IPS DF 19.7 (cell line): ENCODE measurements around the gene VSIR.

Experiments
- DNase-seq: peaks from one replicate; pipeline ENCODE4 v3.0.0-alpha.2; 2013; ENCODE audit warnings: low read depth, low spot score

The VSIR gene

DNA sequence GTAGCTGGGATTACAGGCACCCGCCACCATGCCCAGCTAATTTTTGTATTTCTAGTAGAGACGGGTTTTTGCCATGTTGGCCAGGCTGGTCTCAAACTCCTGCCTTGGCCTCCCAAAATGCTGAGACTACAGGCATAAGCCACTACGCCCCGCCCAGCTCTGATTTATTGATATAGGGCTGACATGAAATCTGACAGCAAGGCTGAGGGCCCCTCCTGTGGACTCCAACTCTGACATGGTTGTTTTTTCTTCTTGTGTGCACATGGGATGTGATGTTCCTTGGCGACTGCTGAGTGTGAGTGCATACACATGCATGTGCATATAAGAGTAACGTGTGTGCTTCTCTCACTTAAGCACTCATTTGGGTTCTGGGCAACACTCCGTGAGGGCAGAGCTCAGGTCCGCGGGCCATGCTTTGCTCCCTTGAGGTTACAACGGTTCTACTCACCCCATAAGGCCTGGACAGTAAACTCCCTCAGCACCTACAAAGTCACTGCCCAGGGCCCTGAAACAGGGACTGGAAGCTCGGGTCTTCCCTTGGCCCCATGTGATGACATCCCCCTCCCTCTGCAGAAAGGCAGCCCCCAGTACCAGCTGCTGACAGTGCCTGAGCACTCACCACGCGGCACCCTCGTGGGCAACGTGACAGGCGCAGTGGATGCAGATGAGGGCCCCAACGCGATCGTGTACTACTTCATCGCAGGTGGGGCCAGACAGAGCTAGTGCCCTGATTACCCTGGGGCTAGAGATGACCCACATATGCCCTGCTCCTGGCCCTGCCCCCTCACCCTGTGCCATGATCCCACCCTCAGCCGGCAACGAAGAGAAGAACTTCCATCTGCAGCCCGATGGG lies 33.6 kb upstream of the VSIR start:
- DNase-seq = no peak

DNA sequence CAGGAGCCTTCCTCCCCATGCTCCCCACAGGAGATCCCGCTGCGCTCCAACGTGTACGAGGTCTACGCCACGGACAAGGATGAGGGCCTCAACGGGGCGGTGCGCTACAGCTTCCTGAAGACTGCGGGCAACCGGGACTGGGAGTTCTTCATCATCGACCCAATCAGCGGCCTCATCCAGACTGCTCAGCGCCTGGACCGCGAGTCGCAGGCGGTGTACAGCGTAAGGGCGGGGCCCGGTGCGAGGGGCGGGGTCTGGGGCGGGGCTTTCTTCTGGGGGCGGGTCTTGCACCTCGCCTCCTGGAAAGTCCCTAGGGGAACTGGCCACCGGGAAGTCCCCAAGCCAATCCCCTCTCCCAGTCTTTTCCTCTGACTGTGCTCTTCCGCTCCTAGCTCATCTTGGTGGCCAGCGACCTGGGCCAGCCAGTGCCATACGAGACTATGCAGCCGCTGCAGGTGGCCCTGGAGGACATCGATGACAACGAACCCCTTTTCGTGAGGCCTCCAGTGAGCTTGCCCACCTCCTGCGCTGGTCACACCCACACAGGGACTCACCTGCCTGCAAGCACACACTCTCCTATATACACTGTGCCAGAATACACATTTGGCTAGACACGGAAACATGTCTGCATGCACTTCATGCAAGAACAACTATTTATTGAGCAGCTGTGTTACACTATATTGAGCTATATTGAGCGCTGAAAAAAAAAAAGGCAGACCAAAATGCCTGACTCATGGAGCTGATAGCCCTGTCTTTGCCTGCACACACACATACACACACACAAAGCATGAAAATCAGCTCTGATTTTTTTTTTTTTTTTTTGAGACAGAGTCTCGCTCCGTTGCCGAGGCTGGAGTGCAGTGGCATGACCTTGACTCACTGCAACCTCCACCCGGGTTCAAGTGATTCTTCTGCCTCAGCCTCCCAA lies 32.7 kb upstream of the VSIR start:
- no peak for DNase-seq

DNA sequence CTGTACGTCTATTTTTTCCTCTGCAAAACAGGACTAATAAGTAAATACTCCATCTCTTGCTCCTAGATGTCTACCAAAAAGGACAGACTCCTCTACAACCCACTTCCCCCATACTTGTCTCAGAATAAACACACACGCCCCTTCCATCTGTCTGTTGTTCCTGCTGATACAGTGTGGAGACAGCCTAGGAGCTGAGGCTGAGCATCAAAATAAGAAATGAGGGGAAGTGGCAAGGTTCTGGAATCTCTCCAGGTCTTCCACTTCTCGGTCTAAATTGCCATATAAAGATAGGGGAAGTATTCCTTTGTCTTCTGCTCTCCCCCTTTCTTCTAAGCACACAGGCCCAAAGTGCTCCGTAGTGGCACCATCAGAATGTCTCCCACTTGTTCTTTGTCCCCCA lies 30.8 kb upstream of the VSIR start:
- no peak for DNase-seq

DNA sequence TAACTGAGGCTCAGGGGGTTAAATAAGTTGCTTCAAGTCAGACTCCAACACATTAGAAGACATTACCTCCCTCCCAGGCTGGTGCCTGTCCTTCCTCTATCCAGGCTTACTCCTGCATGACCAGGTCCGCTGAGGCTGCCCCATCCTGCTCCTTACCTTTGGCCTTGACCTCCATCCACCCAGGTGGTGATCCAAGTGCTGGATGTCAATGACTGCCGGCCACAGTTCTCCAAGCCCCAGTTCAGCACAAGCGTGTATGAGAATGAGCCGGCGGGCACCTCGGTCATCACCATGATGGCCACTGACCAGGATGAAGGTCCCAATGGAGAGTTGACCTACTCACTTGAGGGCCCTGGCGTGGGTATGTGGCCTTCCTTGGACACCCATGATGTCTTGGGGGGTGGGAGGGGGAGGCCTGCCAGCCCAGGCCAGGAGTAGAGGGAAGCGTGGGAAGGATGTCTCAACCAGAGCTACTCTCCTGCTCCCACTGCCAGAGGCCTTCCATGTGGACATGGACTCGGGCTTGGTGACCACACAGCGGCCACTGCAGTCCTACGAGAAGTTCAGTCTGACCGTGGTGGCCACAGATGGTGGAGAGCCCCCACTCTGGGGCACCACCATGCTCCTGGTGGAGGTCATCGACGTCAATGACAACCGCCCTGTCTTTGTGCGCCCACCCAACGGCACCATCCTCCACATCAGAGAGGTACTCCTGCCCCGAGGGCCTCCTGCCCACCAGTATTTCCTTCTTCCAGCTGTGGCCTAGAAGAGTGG lies 29.6 kb upstream of the VSIR start:
- no peak for DNase-seq

DNA sequence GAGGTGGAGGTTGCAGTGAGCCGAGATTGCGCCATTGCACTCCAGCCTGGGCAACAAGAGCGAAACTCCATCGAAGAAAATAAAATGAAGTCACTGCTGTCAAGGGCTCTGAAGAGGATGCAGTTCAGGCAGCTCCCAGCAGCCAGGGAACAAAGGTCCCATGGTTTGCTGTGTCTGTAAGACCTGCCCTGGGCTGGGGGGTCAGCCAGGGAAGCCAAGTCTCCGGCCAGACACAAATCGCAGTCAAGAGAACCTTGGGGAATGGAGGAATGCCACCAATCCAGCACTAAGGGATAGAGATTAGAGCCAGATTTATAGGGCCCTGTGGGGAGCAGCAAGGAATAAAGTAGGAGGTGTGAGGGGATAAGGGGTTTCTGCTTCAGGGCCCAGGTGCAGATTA lies 28.9 kb upstream of the VSIR start:
- no peak for DNase-seq

DNA sequence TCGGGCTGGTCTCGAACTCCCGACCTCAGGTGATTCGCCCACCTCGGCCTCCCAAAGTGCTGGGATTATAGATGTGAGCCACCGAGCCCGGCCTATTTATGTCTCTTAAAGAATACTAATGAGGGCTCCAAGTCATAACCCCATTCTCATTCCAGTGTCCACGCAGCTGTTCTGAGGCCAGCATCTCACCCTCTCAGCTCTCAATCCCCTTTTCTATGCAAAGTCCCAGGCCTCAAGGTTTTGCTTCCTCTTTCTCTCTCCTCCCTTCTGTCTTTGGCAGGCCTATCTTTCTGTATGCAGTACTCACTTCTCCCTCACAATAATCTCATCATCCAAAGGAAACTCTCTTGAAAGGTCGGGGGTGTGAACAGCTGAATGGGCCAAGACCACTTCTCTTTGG lies 28.0 kb upstream of the VSIR start:
- no peak for DNase-seq

DNA sequence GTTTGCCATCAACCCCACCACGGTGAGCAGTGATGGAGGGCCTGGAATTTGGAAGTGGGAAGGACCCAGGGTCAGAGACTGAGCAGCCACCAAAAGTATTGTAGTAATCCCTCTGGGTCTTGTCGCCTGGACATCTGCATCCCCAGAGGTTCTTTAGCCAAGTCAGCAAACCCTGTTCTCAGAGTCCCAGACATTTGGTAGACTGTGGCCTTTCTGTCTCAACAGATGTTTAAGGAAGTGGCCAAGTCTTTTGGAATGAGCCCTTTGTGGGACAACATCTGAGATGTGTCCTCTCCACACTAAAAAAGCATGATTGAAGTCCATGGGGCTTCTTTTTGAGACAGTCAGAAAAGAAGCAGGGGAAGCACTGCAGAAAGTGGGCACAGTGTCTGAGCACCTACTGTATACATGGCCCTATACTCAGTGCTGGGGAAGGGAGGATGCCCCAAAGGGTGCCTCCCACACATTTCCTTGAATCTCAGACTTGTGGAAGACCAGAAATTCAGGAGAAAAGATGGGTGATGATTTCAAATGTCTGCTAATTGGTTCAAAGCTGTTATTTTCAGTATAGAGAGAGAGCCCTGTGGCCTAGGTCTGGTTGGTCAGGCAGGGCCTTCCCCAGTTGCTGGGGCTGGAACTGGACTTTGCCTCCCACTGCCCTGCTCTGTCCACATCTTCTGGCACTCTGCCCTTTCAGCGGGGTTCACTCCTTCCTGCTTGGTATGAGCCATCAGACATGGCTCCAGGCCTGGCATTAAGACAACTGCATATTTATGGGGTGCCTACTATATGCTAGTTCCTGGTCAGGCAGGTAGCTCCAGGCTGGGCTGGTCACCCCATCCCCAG lies 26.5 kb upstream of the VSIR start:
- DNase-seq = no peak

DNA sequence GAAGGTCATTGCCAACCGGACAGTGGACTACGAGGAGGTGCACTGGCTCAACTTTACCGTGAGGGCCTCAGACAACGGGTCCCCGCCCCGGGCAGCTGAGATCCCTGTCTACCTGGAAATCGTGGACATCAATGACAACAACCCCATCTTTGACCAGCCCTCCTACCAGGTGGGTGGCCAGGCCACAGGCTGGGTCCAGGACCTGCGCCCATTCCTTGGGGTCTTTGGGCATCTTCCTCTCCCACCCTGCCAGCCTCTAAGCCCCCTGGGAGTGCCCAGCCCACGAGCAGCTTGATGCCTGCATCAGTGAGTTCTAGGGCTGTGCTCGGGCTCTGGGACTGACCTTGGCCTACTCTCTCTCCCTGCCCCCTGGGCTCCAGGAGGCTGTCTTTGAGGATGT lies 25.8 kb upstream of the VSIR start:
- DNase-seq = no peak

DNA sequence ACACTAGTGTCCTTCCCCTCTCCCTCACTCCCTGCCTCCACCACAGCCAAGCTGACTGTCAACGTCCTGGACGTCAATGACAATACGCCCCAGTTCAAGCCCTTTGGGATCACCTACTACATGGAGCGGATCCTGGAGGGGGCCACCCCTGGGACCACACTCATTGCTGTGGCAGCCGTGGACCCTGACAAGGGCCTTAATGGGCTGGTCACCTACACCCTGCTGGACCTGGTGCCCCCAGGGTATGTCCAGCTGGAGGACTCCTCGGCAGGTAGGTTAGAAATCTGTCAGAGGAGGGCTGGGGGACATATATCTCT lies 24.9 kb upstream of the VSIR start:
- DNase-seq = no peak

DNA sequence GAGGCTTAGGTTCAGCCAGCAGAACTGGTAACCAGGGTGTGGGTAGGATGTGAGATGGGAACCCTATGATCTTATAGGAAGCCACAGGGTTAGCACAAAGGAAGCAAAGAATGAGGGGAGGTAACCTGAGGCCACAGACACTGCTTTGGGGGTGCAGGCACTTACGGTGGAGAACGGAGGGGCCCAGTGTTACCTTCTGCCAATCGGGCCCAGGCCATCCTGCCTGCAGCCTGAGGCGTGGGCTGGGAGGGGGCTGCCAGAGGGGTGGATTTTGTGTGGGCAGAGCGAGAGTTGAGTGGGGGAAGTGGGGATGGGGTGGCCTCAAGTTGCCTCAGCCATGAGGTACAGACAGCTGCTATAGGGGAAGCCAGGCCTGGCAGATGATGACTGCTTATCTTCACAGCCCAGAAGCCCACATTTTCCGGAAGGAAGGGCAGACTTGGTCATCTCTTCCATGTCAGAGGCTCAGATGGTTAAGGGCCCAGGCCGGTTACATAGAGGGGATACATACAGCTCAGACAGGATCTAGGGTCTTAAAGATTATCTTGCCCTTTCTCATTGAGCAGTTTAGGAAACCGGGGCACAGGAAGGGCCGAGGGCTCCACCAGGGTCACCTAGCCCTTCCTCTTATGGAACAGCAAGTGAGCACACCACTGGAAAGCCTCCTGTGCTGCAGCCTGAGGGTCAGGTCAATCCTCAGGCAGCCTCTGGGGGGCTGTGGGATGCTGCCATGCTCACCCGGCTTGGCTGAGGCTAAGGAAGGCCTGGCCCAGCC lies 24.4 kb upstream of the VSIR start:
- DNase-seq = no peak

DNA sequence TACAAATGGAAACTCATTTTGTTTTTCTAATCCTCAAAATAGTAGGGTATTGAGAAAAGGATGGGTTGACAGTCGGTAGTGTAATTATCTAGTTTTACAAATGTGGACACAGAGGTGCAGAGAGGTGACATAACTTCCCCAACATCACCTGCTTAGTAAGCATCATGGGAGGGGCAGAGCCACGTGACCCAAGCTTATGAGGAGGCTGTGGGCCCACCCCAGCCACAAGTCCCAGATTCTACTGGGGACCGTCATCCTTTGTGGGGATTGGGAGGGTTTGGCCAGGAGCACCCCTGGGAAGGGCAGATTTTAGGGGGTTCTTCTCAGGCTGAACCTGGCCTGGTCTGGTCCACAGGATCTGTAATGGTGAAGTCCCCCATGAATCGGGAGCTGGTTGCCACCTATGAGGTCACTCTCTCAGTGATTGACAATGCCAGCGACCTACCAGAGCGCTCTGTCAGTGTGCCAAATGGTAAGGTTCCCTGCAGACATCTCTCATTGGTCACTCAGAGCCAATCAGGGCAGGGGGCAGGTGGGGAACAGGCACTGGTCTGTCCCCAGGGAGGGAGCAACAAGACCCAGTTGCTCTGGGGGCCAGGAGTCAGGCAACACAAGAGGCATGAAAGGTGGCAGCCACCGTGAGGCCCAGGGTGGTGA lies 23.6 kb upstream of the VSIR start:
- no peak for DNase-seq

DNA sequence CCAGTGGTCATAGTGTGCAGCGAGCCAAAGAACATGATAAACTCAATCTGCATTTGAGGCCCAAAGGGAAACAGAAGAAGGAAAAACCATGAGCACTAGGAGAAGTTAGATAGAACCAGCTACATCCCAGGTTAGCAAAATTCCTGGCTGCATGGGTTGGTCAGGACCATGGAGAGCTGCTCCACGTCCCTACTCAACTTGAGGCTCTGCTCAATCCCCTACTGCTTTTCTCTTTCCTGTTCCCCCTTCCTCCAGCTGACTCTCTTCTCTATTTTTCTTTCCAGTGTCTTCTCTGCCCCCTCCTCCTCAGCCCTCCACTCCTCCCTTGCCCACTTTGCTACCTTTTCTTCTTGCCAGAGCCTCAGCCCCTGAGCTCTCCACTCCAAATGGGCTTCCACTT lies 21.9 kb upstream of the VSIR start:
- no peak for DNase-seq

DNA sequence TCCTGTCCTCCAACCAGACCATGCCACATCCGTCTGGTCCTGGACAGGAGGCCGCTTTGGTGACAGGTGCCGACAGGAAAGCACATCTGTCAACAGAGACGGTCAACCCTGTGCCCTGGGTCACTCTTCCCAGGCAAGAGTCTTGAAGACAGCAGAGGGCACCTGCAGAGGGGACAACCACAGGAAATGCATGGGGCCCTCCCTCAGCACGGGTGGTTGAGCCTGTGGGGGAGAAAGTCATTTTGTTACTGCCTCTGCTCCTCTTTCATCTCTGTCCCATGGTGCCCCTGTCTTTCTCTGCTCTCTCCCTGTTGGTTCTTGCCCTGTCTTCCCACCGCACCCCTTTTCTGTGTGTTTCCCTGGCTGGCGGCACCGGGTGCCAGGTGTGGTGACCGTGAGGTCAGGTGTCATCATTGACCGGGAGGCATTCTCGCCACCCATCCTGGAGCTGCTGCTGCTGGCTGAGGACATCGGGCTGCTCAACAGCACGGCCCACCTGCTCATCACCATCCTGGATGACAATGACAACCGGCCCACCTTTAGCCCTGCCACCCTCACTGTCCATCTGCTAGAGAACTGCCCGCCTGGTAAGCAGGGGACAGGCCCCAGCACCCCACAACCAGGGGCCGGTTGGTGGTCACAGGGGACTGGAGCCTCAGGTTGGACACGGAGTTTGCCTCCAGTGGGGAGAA lies 17.6 kb upstream of the VSIR start:
- DNase-seq = no peak

DNA sequence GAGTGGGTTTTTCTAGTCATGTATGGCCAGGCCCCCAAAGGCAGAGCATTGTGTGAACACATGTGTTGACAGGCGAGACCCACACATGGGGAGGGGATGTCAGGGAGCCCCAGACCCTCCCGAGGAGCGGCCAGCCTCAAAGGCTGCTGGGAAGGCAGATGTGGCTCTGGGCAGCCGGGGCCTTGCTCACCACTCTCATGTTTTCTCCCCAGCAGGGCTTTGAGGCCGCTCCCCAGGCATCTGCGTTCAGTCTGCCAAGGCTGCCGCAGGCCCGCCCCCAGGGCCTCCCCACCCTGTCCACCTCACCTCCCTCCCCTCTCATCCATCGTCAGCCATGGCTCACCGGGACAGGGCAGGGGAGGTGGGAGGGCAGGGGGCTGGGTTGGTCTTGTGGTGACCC lies 16.6 kb upstream of the VSIR start:
- no peak for DNase-seq

DNA sequence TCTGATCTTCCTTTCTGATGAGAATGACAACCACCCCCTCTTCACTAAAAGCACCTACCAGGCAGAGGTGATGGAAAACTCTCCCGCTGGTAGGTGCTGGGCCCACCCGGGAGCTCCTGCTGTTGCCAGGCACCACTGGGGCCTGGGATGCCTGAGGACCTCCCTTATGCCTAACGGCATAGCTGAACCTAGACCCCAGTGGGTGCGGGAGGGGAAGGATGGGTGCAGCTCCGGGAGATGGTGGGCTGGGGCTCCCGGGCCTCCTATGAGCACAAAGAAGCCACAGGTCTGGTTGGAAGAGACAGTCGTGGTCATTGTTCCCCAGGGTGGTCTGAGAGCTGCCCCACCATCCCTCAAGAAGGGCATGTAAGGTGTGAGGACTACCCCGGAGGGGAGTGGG lies 15.6 kb upstream of the VSIR start:
- no peak for DNase-seq

DNA sequence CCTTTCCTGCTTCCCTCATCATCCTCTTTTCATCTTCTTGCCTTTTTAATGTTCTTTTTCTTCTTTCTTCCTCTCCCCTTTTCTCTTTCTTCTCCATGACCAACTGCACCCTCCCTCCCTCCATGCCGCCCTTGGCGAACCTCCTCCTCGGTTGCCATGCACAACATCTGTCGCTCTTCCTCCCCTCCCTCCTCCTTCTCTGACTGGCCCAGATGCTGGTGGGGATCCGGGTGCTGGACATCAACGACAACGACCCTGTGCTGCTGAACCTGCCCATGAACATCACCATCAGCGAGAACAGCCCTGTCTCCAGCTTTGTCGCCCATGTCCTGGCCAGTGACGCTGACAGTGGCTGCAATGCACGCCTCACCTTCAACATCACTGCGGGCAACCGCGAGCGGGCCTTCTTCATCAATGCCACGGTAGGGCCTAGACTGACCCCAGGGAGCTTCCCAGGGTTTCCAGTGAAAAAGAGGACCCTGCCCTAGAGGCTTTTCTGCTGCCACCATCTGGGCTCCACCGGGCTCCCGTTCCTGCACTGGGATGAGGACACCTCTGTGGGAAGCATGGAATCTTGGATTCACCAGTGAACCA lies 11.5 kb upstream of the VSIR start:
- no peak for DNase-seq

DNA sequence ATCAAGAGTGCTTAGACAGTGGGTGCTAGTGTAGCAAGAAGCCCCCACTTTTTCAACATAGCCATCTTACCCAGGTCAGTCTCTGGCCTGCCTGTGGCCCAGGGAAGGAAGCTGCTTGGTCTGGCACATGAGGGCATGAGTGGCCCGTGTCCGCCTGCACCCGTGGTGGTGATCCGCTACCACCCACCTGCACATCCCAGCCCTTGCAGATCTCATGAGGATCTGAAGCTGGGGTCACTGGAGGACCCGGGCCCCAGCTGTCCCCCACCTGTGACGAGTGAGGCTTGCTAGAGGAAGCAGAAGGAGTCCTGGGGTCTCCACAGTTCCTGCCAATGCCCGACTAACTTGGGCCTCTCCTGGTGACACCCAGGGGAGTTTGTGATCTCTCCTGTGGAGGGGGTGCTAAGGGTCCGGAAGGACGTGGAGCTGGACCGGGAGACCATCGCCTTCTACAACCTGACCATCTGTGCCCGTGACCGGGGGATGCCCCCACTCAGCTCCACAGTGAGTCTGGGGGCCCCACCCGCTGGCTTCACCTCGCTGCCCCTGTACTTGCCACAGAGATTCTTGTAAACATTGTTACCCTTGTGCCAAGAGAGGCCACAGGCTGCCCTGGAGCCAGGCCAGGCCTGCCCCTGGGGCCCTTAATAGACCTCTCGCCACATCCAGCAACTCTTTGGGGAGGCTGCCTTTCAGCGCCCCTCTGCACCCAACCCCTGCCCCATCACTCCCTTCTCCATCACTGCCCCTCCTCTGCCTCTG lies 10.8 kb upstream of the VSIR start:
- DNase-seq = no peak

DNA sequence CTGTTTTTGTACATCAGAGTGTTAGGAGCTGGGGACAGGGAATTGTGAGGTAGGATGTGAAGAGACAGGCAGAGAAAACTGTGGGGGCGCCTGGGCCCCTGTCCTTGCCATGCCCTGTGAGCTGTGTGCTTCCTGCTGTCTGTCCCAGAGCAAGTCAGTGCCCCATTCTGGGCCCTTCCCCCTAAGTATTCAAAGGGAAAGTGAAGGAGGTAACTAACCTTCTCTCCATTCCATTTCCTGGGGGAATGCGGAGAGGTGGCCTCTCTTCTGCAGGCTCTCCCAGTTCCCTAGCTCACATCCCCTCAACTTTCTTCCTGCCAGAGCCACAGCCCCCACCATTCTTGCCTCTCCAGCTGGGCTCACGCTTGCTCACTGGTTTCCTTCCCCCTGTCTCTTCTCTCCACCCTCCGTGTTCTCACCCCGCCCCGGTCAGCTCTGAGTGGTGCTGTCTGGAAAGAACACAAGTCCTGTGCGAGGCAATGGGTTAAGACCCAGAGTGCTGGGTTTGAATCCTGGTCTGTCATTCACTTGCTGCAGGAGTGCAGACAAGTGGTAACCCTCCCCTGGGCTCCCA lies 9.7 kb upstream of the VSIR start:
- DNase-seq = no peak
